ENCODE measurements around the gene FOXB2.
A peak's percentile ranks its signal among the peaks of the same experiment; 100 is the strongest.

The FOXB2 gene

GRCh38 chr9:77016526-77017504 is 2.6 kb upstream of the FOXB2 start:
- 3% methylated on average over 47 of the region's 47 CpGs for WGBS, 2 experiments (ENCODE audit: insufficient coverage in 2 of 2)
- Histone ChIP-seq H3K4me3 (ENCODE audit: extremely low read depth, insufficient read depth, low read length, poor library complexity, severe bottlenecking) (peak overlapping the region; percentile 26), H3K4me1 (ENCODE audit: control insufficient read depth, insufficient read depth, low read length, poor library complexity, severe bottlenecking) (peaks cover 20% of the 10 kb centered on the region), H3K9me3 (ENCODE audit: control insufficient read depth, low read length) (no peaks in the 10 kb centered on the region), H3K27ac (ENCODE audit: low read depth, low read length, severe bottlenecking) (no peak overlapping the region), H3K36me3 (ENCODE audit: control insufficient read depth, insufficient read depth, low read length) (no peaks in the 10 kb centered on the region)

- no peak overlapping the region for H3K4me3 ChIP-seq (ENCODE audit: extremely low read depth, insufficient read depth, low read length, poor library complexity, severe bottlenecking)
- peaks cover 20% of the 10 kb centered on the region for H3K4me1 ChIP-seq (ENCODE audit: control insufficient read depth, insufficient read depth, low read length, poor library complexity, severe bottlenecking)
- no peak overlapping the region for H3K27ac ChIP-seq (ENCODE audit: low read depth, low read length, severe bottlenecking)
- no peaks in the 10 kb centered on the region for H3K36me3 ChIP-seq (ENCODE audit: control insufficient read depth, insufficient read depth, low read length)
- 8 to 12% methylated on average over 4 of the region's 5 CpGs for whole genome bisulfite sequencing, 2 experiments (ENCODE audit: insufficient coverage in 2 of 2)
- no peaks in the 10 kb centered on the region for H3K9me3 ChIP-seq (ENCODE audit: control insufficient read depth, low read length)
Measured at GRCh38 chr9:77017505-77017894, 2.0 kb upstream of the FOXB2 start.

- H3K4me3 ChIP-seq (ENCODE audit: extremely low read depth, insufficient read depth, low read length, poor library complexity, severe bottlenecking), result peak overlapping the region; percentile 18
- no peaks in the 10 kb centered on the region for H3K9me3 ChIP-seq (ENCODE audit: control insufficient read depth, low read length)
- WGBS, 2 experiments (ENCODE audit: insufficient coverage in 2 of 2), result 1% methylated on average over 42 to 54 of the region's 64 CpGs
- H3K36me3 ChIP-seq (ENCODE audit: control insufficient read depth, insufficient read depth, low read length), result no peaks in the 10 kb centered on the region
- H3K4me1 ChIP-seq (ENCODE audit: control insufficient read depth, insufficient read depth, low read length, poor library complexity, severe bottlenecking), result peaks cover 20% of the 10 kb centered on the region
- no peak overlapping the region for H3K27ac ChIP-seq (ENCODE audit: low read depth, low read length, severe bottlenecking)
Measured at GRCh38 chr9:77018058-77018968, 1.1 kb upstream of the FOXB2 start.

- 0% methylated on average over 10 to 12 of the region's 12 CpGs for WGBS, 2 experiments (ENCODE audit: insufficient coverage in 2 of 2)
- Histone ChIP-seq H3K9me3 (ENCODE audit: control insufficient read depth, low read length) (no peaks in the 10 kb centered on the region), H3K36me3 (ENCODE audit: control insufficient read depth, insufficient read depth, low read length) (no peaks in the 10 kb centered on the region), H3K4me1 (ENCODE audit: control insufficient read depth, insufficient read depth, low read length, poor library complexity, severe bottlenecking) (peaks cover 18% of the 10 kb centered on the region), H3K27ac (ENCODE audit: low read depth, low read length, severe bottlenecking) (no peak overlapping the region), H3K4me3 (ENCODE audit: extremely low read depth, insufficient read depth, low read length, poor library complexity, severe bottlenecking) (peak overlapping the region; percentile 2)
Measured at GRCh38 chr9:77018969-77019235, 553 bp upstream of the FOXB2 start.

GRCh38 chr9:77019926-77020412 is 514 bp downstream of the FOXB2 start:
- WGBS, 2 experiments (ENCODE audit: insufficient coverage in 2 of 2), result 0 to 1% methylated on average over 13 to 31 of the region's 58 CpGs
- Histone ChIP-seq H3K4me3 (ENCODE audit: extremely low read depth, insufficient read depth, low read length, poor library complexity, severe bottlenecking) (no peak overlapping the region), H3K4me1 (ENCODE audit: control insufficient read depth, insufficient read depth, low read length, poor library complexity, severe bottlenecking) (peaks cover 17% of the 10 kb centered on the region)

GRCh38 chr9:77020413-77021290 is 1.2 kb downstream of the FOXB2 start:
- 0 to 1% methylated on average over 53 to 60 of the region's 75 CpGs for WGBS, 2 experiments (ENCODE audit: insufficient coverage in 2 of 2)
- Histone ChIP-seq H3K9me3 (ENCODE audit: control insufficient read depth, low read length) (no peaks in the 10 kb centered on the region), H3K4me1 (ENCODE audit: control insufficient read depth, insufficient read depth, low read length, poor library complexity, severe bottlenecking) (peaks cover 14% of the 10 kb centered on the region), H3K27ac (ENCODE audit: low read depth, low read length, severe bottlenecking) (no peak overlapping the region), H3K4me3 (ENCODE audit: extremely low read depth, insufficient read depth, low read length, poor library complexity, severe bottlenecking) (no peak overlapping the region), H3K36me3 (ENCODE audit: control insufficient read depth, insufficient read depth, low read length) (no peaks in the 10 kb centered on the region)

More at GRCh38 chr9:77019926-77020412, 514 bp downstream of the FOXB2 start:
- H3K27ac ChIP-seq (ENCODE audit: low read depth, low read length, severe bottlenecking), result no peak overlapping the region
- no peaks in the 10 kb centered on the region for H3K36me3 ChIP-seq (ENCODE audit: control insufficient read depth, insufficient read depth, low read length)
- no peaks in the 10 kb centered on the region for H3K9me3 ChIP-seq (ENCODE audit: control insufficient read depth, low read length)

GRCh38 chr9:77021291-77021894 is 1.9 kb downstream of the FOXB2 start:
- peaks cover 11% of the 10 kb centered on the region for H3K4me1 ChIP-seq (ENCODE audit: control insufficient read depth, insufficient read depth, low read length, poor library complexity, severe bottlenecking)
- H3K36me3 ChIP-seq (ENCODE audit: control insufficient read depth, insufficient read depth, low read length), result no peaks in the 10 kb centered on the region
- WGBS, 2 experiments (ENCODE audit: insufficient coverage in 2 of 2), result 3% methylated on average over 18 of the region's 22 CpGs
- H3K9me3 ChIP-seq (ENCODE audit: control insufficient read depth, low read length), result no peaks in the 10 kb centered on the region
- H3K4me3 ChIP-seq (ENCODE audit: extremely low read depth, insufficient read depth, low read length, poor library complexity, severe bottlenecking), result no peak overlapping the region
- no peak overlapping the region for H3K27ac ChIP-seq (ENCODE audit: low read depth, low read length, severe bottlenecking)

GRCh38 chr9:77021922-77022782 is 2.7 kb downstream of the FOXB2 start:
- 4% methylated on average over 25 of the region's 37 CpGs for WGBS, 2 experiments (ENCODE audit: insufficient coverage in 2 of 2)
- H3K9me3 ChIP-seq (ENCODE audit: control insufficient read depth, low read length), result no peaks in the 10 kb centered on the region
- H3K4me3 ChIP-seq (ENCODE audit: extremely low read depth, insufficient read depth, low read length, poor library complexity, severe bottlenecking), result no peak overlapping the region
- H3K36me3 ChIP-seq (ENCODE audit: control insufficient read depth, insufficient read depth, low read length), result no peaks in the 10 kb centered on the region
- no peak overlapping the region for H3K27ac ChIP-seq (ENCODE audit: low read depth, low read length, severe bottlenecking)
- peaks cover 5% of the 10 kb centered on the region for H3K4me1 ChIP-seq (ENCODE audit: control insufficient read depth, insufficient read depth, low read length, poor library complexity, severe bottlenecking)

GRCh38 chr9:77022783-77023440 is 3.5 kb downstream of the FOXB2 start:
- no peaks in the 10 kb centered on the region for H3K36me3 ChIP-seq (ENCODE audit: control insufficient read depth, insufficient read depth, low read length)
- H3K4me3 ChIP-seq (ENCODE audit: extremely low read depth, insufficient read depth, low read length, poor library complexity, severe bottlenecking), result no peak overlapping the region
- H3K27ac ChIP-seq (ENCODE audit: low read depth, low read length, severe bottlenecking), result no peak overlapping the region
- H3K9me3 ChIP-seq (ENCODE audit: control insufficient read depth, low read length), result no peaks in the 10 kb centered on the region
- peaks cover 5% of the 10 kb centered on the region for H3K4me1 ChIP-seq (ENCODE audit: control insufficient read depth, insufficient read depth, low read length, poor library complexity, severe bottlenecking)
- 4 to 8% methylated on average over 35 to 37 of the region's 43 CpGs for WGBS, 2 experiments (ENCODE audit: insufficient coverage in 2 of 2)

Data from mesodermal cell (in vitro differentiated cells).